ENCODE measurements around the gene RPL23. TPM values are rescaled to one million over a fixed set of nuclear protein-coding genes. Genes with fewer than 3 reads are reported as not detected.

Gene RPL23
- total RNA-seq, 2 experiments from 2014 or later: 1,956 to 1,966 TPM

DNA sequence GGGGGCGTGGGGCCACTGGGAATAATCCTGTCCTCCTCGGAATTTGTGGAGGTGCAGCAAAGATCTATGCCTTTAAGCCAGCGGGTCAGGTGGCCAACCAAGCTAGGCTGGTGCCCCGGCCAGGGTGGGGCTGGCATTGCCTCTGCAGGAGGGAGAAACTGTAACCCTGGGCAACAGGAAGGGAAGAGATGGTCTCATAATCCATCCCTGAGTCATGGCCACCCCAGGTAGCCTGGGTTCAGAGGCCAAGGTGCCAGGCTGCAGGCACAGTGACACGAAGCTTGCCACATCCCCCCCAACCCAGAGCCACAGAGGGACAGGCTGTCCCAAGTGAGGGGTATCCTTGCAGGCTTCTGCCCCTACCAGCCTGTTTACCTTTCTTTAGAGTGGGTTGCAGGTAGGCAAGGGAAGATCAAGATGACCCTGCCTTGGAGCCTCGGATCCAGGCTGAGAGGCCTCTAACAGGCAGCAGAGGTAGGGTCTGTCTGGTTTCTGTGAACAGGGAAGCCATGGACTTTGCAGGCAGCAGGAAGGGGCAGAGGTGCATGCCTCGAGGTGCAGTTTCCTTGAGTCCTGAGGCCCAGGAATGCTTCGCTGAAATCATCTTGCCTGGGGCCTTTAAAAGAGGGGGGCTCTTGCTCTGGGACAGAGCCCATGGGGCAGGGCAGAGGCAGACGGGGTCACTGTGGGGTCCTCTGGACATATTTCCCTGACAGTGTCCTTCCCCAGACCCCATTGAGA, 20.3 kb upstream of the RPL23 start:
- peak overlapping the region; percentile 95 for H3K27ac Mint-ChIP-seq
- H3K4me3 Mint-ChIP-seq: peak overlapping the region; percentile 29
- peaks cover 6% of the 10 kb centered on the region for H3K27me3 Mint-ChIP-seq
- no peak for DNase-seq
- peaks cover 36% of the 10 kb centered on the region for H3K36me3 Mint-ChIP-seq
- no peaks in the 10 kb centered on the region for H3K9me3 Mint-ChIP-seq
- peaks cover 74% of the 10 kb centered on the region for H3K4me1 Mint-ChIP-seq

DNA sequence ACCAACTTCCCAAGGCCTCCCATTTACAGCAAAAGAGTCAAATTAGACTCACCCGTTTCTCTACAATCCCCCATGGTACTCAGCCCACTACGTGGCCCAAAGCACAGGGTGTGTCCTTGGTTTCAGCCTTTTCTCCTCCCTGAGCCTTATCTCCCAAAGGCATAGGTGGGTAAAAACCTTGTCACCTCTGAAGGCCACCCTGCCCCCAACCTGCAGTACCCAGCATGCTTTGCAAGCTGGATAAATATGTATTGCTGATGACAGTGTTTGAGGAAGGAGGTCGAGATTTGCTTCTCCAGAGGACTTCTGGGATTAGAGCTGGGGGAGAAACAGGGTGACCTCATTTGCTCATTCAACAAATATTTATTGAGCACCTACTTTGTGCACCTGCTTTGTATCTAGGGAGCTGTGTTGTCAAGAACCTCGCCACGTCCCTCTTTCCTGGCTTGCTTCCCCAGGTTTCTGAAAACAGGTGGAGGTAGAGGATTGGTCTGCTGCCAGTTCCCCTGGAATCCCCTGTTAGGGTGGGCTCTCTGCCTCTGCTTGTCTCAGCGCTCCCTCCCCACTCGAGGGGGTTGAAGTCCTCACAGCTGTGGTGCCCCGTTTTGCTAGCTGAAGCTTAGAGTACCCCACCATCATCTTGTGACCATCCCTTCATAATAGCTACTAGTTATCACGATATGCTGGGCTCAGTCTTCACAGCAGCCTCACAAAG, 19.3 kb upstream of the RPL23 start:
- Mint-ChIP-seq H3K27me3 (peaks cover 7% of the 10 kb centered on the region), H3K4me3 (peak overlapping the region; percentile 98), H3K4me1 (peaks cover 73% of the 10 kb centered on the region), H3K36me3 (peaks cover 27% of the 10 kb centered on the region), H3K27ac (peak overlapping the region; percentile 95), H3K9me3 (no peaks in the 10 kb centered on the region)
- DNase-seq: no peak

DNA sequence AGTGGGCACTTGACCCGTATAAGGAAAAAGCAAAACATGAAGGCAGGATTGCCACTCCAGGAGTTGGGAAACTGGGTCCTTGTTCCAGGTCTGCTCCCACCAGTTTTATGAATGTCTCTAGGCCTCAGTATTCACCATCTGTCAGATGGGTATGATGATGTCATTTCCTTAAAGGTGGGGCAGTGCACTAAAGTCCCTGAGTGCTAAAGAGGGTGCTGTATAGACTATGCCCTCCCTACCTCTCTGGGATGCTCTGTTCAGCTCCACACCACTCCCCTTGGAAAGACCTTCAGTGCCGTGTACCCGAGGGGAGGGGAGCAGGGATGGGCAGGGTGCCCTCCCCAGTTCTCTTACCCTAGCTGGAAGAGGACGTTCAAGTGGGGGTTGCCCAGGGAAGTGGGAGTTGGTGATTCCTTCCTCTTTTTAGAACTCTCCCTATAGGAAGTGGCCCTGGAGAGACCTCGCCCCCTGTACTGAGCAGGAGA, 18.5 kb upstream of the RPL23 start:
- H3K36me3 Mint-ChIP-seq: peaks cover 27% of the 10 kb centered on the region
- H3K27ac Mint-ChIP-seq: peak overlapping the region; percentile 95
- peaks cover 11% of the 10 kb centered on the region for H3K27me3 Mint-ChIP-seq
- H3K9me3 Mint-ChIP-seq: peaks cover 2% of the 10 kb centered on the region
- peak overlapping the region; percentile 98 for H3K4me3 Mint-ChIP-seq
- no peak for DNase-seq
- peaks cover 73% of the 10 kb centered on the region for H3K4me1 Mint-ChIP-seq

DNA sequence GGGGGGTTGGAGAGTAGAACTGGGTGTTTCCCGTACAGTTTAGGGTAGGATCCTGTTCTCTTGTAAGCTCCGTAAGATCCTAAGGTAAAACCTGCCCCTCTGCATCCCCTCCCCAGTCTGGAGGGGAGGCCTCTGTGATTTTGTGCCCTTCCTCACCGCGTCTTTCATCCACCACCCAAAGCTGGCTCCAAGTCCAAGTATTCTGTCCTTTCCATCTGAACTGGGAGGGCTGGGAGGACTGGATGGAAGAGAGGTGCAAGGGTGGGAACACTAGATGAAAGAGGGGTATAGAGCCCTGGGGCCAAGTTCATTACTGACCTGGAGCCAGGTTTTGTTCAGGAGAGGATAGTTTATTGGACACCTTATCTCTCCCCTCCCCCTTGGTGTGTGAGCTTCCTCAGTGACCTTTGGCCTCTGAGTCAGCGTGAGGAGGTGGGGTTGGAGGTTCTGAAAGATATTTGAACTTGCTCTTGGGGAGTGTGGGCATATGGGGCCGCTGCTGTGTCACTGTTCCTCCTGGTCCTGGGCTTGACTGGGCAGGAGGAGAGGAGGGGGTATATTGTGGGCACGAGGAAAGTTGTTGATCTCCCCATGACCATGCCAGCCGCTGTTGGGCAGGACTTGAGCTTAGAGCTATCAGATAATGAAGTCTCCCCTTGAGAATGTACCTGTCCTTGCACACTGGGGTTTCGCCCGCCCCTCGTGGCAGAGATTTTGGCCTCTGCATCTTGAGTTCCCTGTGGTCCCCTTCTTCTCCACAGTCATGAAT, 17.9 kb upstream of the RPL23 start:
- peaks cover 21% of the 10 kb centered on the region for H3K36me3 Mint-ChIP-seq
- peaks cover 2% of the 10 kb centered on the region for H3K9me3 Mint-ChIP-seq
- peak; percentile 78 for DNase-seq
- H3K27me3 Mint-ChIP-seq: peaks cover 11% of the 10 kb centered on the region
- H3K27ac Mint-ChIP-seq: peak overlapping the region; percentile 95
- peaks cover 68% of the 10 kb centered on the region for H3K4me1 Mint-ChIP-seq
- H3K4me3 Mint-ChIP-seq: peak overlapping the region; percentile 98

DNA sequence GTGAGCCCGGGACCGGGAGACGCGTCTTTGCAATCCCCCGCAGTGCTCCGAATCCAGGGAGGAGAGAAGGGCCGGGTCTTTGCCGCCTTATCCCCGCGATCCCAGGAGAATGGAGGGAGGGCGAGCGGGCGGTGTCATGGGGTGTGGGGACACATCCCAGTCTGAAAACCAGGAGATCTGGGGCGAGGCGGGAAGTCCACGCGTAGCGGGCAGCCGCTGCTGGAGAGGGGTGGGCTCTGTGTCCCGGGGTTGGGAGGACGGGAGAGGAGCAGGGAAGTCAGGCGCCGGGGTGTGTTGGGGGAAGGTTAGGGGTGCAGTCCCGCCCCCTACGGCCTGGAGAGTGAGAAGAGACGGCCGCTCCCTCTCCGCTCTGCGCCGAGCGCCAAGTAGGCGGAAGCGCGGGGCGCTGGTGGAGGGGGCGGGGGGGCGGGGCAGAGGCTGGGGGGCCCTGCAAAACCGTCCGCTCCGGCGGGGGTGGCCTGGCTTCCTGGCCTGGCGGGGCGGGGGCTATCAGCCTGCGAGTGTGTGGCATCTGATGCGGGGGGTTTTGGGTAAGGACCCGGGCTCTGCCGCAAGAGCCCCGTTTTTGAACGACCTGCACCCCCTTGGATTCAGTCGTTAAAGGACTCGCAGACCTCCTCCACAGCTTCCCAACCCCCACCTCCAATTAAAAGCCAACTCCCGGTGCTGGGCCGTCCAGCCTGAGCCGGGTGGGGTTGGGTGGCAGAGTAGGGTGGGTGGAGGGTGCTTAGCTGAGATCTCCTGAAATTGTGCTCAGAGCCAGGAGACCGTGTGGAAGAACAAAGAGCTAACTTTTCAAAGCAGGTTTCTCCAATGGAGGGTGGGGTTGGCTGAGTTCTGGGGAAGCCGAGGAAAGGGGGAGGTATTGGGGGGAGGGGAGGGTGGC, 17.0 kb upstream of the RPL23 start:
- Mint-ChIP-seq H3K27me3 (peaks cover 11% of the 10 kb centered on the region), H3K4me1 (peaks cover 62% of the 10 kb centered on the region), H3K9me3 (peaks cover 2% of the 10 kb centered on the region), H3K27ac (peak overlapping the region; percentile 95), H3K36me3 (peaks cover 19% of the 10 kb centered on the region), H3K4me3 (peak overlapping the region; percentile 98)
- DNase-seq: peak; percentile 78

DNA sequence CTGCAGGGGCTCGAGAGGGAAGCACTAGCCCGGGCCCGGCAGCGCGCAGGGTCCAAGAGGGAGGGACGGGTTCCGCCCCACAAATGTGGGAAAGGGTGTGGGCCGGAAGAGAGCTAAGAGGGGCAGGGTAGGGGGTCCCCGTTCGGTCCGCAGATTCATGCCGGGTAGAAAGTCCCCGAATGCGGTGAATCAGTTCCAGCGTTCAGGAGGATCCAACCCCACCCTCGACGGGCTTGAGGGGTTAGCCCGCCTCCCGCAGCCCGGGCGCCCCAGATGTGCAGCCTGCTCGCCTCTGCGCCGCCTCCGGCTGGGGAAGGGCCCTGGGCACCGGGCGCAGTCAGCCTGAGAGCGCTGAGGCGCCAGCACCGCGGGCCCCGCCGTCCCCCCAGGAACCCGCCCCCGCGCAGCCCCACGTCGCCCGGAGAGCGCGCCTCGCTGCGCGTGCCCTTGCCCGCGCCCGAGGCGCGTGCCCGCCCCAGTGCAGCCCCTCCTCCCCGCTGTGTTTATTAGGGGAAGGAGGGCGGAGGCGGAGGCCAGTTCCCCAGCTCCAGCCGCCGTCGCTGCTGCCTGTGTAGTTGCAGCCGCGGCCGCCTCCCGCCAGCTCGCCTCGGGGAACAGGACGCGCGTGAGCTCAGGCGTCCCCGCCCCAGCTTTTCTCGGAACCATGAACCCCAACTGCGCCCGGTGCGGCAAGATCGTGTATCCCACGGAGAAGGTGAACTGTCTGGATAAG, 16.2 kb upstream of the RPL23 start, which contains the start of gene LASP1:
Gene LASP1, plus strand, starts transcription at position 533 of the 733 bp plus-strand sequence. Its CDS starts 132 bp downstream, at position 665.
- H3K36me3 Mint-ChIP-seq: peaks cover 19% of the 10 kb centered on the region
- H3K9me3 Mint-ChIP-seq: peaks cover 2% of the 10 kb centered on the region
- H3K4me3 Mint-ChIP-seq: peak within 1 kb of the TSS; percentile 98
- peaks cover 54% of the 10 kb centered on the region for H3K4me1 Mint-ChIP-seq
- H3K27ac Mint-ChIP-seq: peak within 1 kb of the TSS; percentile 95
- DNase-seq: peak; percentile 95
- H3K27me3 Mint-ChIP-seq: peaks cover 11% of the 10 kb centered on the region

DNA sequence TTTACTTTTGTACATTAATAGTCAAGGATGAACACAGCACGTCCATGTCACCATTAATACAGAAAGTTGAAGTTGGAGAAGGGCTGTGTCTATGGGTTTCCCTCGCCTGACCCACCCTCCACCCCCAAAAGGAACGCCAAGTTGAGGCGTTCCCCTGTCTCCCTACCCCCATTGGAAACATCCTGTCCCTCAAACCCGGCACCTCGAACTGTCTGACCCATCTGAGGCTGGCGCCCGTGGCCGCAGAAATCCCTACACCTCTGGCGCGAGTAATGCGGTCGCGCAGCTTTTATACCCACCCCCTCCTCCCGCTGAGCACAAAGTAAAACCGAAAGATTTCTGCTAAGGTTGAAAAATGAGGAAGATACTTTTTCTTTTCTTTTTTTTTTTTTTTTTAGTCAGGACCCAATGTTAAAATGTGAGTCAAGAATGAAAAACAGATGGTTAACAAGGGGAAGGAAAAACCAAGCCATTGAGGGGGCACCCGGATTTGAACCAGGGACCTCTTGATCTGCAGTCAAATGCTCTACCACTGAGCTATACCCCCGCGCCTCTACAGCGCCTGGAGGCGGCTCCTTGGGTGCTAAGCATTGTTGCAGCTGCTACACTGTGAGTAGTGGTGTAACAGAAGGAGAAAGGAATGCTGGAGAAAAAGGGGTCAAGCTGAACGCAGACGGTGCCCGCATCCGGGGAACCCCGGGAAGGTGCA, 15.4 kb upstream of the RPL23 start:
- Mint-ChIP-seq H3K36me3 (peaks cover 19% of the 10 kb centered on the region), H3K27ac (peak overlapping the region; percentile 92), H3K9me3 (peaks cover 2% of the 10 kb centered on the region), H3K4me3 (peak overlapping the region; percentile 82), H3K27me3 (peaks cover 11% of the 10 kb centered on the region), H3K4me1 (peaks cover 47% of the 10 kb centered on the region)
- peak; percentile 87 for DNase-seq

DNA sequence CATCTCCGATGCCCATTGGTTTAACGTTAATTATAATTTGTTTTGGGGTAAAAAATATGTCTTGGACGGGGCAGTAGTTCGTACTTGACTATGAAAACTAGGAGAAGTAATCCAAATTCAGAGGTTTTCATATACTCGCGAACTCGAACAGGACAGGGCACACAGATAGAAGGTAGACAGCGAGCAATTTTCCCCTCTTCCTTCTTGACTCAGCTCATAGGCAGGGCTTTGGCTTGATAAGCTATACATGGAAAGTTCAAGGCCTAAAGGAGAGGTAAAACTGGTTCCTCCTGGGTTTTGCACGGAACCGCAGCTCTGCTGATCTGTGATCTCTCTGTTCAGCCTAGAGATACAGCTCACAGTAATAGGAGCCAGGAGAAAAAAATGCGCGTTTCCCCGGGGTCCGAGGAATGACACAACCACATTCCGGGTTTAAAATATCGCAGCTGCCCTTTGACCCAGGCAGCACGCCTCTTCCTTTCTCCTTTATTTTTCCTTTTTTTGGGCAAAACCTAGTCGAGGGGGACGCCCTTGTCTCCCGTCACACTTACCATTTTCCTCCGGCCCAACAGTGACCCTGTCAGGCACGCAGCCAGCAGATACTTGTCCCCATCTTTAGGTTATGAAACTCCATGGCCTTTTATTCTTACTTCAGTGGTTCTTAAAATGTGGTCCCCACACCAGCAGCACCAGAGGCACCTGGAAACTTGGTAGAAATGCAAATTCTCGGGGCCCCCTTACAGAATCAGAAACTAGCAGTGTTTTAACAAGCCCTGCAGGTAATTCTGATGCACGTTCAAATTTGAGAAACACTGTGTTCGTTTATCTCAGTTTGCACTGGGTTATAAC, 14.7 kb upstream of the RPL23 start:
- Mint-ChIP-seq H3K4me3 (peak overlapping the region; percentile 82), H3K36me3 (peaks cover 19% of the 10 kb centered on the region)

DNA sequence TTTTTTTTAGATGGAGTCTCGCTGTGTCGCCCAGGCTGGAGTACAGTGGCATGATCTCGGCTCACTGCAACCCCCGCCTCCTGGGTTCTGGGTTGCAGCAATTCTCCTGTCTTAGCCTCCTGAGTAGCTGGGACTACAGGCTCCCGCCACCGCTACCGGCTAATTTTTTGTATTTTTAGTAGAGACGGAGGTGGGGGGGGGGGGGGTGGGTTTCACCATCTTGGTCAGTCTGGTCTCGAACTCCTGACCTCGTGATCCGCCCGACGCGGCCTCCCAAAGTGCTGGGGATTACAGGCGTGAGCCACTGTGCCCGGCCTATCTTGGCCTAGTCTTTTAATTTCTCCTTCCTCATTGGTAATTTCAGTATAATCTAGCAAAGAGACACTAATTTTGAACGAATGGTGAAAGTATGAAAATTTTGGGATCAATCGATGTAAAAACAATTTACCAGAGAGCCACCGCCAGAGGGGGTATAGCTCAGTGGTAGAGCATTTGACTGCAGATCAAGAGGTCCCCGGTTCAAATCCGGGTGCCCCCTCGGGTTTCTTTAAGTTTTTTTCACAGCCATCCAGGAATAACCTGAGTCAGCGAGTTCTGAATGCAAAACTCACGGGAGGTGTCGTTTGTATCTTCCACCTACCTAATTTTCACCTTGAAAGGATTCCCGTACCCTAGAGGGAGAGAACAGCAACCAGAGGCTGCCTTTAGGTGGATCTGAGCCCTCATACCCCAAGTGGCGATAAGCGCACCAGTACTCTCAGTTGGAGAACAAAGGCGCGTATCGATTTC, 13.9 kb upstream of the RPL23 start:
- H3K4me1 Mint-ChIP-seq: peaks cover 32% of the 10 kb centered on the region
- H3K9me3 Mint-ChIP-seq: peaks cover 2% of the 10 kb centered on the region
- DNase-seq: peak; percentile 64
- peak overlapping the region; percentile 82 for H3K4me3 Mint-ChIP-seq
- peaks cover 11% of the 10 kb centered on the region for H3K27me3 Mint-ChIP-seq
- peak overlapping the region; percentile 92 for H3K27ac Mint-ChIP-seq
- peaks cover 16% of the 10 kb centered on the region for H3K36me3 Mint-ChIP-seq

More for the DNA sequence above, 14.7 kb upstream of the RPL23 start:
- H3K9me3 Mint-ChIP-seq: peaks cover 2% of the 10 kb centered on the region
- H3K27ac Mint-ChIP-seq: peak overlapping the region; percentile 92
- peaks cover 41% of the 10 kb centered on the region for H3K4me1 Mint-ChIP-seq
- H3K27me3 Mint-ChIP-seq: peaks cover 11% of the 10 kb centered on the region
- peak; percentile 46 for DNase-seq

DNA sequence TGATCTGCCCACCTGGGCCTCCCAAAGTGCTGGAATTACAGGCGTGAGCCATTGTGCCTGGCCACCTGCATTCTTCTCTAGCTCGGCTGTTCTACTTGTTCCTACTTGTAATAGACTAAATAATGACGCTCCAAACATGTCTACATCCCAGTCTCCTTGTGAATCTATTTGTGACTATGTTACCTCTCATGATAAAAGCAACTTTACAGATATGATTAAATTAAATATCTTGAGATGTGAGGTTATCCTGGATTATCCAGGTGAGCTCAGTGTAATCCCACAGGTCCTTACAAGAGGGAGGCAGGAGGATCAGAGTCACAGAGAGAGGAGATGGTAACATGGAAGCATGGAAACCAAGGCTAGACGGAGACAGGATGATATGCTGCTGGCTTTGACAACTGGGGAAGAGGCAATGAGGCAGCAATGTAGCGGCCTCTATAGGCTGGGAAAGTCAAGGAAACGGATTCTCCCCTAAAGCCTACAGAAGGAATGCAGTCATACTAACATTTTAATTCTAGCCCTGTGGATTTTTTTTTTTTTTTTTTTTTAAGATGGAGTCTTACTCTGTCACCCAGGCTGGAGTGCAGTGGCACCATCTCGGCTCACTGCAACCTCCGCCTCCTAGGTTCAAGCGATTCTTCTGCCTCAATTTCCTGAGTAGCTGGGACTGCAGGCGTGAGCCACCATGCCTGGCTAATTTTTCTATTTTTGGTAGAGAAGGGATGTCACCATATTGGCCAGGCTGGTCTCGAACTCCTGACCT, 11.3 kb upstream of the RPL23 start:
- Mint-ChIP-seq H3K27ac (no peak overlapping the region), H3K27me3 (peaks cover 11% of the 10 kb centered on the region), H3K36me3 (peaks cover 4% of the 10 kb centered on the region), H3K9me3 (peaks cover 3% of the 10 kb centered on the region), H3K4me3 (no peak overlapping the region), H3K4me1 (peaks cover 25% of the 10 kb centered on the region)
- DNase-seq: no peak

DNA sequence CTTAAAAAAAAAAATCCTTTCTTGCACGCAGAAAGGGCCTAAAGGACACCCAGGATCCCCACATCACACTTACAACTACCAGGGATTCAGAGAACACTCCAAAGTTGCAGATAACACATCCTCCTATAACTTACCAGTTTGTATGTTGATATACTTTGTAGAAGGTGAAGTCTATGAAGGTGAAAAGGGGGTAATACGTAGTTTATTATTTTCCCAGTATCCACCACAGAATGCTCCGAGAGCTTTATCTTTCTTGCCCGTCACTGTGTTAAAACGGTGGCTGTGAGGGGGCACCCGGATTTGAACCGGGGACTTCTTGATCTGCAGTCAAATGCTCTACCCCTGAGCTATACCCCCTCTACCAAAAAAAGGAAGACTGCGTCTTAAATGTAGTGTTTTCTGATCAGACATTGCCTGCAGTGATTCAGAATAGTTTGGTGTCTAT, 7.9 kb upstream of the RPL23 start:
- no peaks in the 10 kb centered on the region for H3K36me3 Mint-ChIP-seq
- H3K9me3 Mint-ChIP-seq: peaks cover 1% of the 10 kb centered on the region
- H3K27me3 Mint-ChIP-seq: no peaks in the 10 kb centered on the region
- no peak overlapping the region for H3K4me3 Mint-ChIP-seq
- peaks cover 4% of the 10 kb centered on the region for H3K4me1 Mint-ChIP-seq
- H3K27ac Mint-ChIP-seq: peak overlapping the region; percentile 66
- DNase-seq: no peak
